C1 segment of cervical spinal cord (tissue), 14 donors: Measurements from ENCODE around the gene SLC25A45.
"Not testable (repeated sequence)": the region's sequence is repeated elsewhere in the genome, so short reads cannot be mapped to it uniquely, and the experiment has no call there.

Source experiments
- DNase-seq, 14 donors: peaks; one replicate each; lab custom pipeline; 2025; lab: John Stamatoyannopoulos, UW

The SLC25A45 gene

GRCh38 chr11:65421794-65422632 is 39.6 kb upstream of the SLC25A45 start:
- DNase-seq = peak; percentile 87 to 99 (median 94)

DNA sequence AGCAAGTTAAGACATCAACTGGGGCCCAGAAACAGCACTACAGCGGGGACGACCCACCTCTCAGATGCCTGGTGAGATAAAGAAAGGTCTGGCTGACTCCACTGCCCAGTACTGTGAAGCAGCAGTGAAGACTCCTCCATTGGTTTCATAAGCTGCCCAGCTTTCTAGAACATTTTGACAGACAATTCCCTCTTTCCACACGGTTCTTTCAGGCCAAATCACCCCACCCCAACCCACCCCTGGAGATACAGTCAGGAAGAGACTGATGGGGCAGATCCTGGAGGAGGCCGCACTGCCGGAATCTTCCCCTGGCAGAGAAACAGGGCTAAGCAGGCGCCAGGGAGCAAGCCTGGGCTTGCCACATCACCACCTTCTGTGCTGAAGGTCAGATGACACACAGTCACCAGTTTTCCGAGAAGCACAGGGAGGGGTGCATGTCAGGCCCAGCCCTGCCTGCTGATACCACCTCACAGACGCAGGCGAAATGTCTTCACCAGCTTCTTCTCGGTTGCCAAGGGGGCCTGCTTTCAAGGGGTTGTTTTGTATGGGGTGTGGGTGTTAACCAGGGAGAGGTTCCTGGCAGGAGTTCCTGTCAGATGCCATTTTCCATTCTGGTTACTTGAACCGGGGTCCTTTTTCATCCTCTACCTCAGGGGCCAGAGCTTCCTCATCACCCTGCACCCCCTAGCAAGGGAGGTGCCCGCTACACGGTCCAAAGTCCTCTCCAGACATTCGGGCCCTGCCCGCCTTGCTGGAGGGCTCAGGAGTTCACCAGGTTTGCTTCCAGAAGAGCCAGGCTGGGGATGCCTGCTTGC is 38.7 kb upstream of the SLC25A45 start:
- peak; percentile 47 to 98 (median 89) for DNase-seq

- DNase-seq = no peak
Measured at GRCh38 chr11:65420506-65420905, 38.1 kb upstream of the SLC25A45 start.

DNA sequence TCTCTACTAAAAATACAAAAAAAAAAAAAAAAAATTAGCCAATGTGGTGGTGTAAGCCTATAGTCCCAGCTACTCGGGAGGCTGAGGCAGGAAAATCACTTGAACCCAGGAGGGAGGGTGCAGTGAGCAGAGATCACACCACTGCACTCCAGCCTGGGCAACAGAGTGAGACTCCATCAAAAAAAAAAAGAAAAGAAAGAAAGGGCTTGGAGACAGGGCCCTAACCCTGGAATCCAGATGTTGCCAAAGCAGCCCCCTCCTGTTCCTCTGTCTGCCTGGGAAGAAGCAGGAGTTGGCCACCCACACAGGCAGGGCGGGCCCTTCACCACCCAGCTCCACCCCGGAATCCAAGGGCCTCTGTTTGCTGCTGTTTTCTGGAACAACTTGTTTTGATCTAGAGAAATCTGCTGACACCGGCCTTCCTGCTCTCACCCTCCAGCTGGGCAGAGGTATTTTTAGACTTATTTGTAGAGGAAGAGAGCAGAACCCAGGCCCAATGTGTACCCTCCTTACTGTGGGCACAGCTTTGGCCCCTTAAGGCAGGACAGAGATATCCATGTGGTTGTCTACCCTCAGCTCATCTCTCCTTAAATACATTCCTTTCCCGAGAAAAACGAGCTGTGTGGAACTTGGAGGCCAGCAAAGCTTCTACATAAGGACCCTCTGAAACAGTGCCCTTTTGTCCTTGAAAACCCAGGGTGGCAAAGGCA is 37.5 kb upstream of the SLC25A45 start:
- DNase-seq = peak in 12 of 14 donors; percentile 59 to 90 (median 78)

GRCh38 chr11:65419460-65419771 is 37.0 kb upstream of the SLC25A45 start:
- peak in 1 of 14 donors; percentile 79 for DNase-seq

GRCh38 chr11:65418681-65419459 is 36.4 kb upstream of the SLC25A45 start:
- DNase-seq = peak in 13 of 14 donors; percentile 73 to 96 (median 93)

DNA sequence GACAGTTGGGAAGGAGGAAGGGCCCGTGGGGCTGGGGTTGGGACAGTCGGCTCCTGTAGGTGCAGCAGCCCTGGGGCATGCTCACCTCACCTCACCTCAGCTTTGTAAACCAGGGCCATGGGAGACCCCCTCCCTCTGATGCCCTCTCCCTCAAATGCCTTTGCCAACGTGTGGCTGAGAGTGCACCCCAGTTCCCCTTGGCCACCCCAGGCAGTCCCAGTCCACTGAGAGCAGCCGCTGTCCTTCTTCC is 35.9 kb upstream of the SLC25A45 start:
- no peak for DNase-seq

DNA sequence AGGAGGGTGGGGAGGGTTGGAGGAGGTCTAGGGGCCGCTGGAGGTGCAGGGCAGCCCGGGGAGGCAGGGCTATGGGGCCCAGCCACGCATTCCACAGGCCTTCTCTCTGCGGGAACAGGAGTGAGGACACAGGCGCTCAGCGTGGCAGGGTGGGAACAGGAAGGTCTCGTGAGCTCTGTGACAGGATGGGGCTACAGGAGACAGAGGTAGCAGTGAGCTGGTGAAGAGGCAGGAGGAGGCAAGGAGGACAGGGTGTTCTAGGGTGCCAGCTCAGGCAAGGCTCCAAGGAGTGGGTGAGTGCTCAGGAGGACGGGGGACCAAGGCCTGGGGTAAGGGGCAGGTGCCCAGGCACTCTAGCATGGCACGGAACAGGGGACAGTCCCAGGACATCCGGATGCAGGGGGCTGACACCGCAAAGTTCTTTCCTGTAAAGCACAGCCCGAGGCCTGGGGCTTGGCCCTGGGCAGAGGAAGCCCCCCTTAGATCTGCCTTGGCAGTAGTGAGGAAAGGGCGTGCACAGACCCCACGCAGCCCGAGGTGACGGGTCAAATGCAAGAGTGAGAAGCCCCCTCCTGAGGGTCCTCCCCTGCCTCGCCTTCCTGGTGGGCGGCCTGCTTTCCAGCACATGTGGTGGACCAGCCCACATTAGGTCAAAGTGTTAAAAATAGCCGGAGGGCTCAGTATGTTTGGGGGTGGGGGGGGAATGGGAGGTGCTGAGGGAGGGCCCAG is 35.4 kb upstream of the SLC25A45 start:
- peak in 3 of 14 donors; percentile 36 to 62 (median 38) for DNase-seq

DNA sequence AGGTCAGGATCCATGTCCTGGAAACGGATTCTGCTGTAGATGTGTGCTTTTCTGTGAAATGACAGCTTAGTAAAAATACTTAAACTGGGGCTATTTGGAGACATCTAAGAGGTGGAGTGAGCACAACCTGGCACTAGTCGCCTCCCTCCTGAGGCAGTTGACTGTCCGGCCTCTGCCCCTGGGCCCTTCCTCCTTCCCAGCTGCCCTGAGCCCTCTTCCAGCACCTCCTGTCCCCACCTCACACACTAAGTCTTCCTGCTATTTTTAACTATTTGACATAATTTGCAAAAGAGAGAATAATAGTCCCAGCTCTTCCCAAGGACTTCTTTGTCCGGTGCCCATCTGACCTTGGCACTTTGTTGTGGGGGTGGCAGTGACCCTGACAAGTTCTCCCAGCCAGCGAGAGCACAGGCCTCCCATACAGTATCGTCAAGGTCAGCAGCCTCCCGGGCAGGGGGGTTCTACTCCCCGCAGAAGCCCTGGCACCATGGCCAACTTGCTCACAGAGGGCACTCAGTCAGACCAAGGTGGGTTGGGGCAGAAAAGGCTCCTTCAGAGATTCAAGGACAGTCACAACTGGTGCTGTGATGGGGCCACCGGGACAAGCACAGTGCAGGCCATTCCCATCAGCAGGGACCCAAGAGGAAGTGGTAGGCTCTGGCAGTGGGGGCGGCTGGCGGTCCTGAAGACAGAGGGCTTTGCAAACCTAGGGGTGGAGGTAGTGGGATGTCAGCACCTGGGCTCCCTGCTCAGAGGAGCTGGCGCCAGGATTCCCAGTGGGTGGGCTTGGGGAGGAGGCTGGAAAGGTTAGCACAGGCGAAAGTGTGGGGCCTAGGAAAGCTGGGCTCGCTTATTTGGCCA is 34.6 kb upstream of the SLC25A45 start:
- DNase-seq = peak in 6 of 14 donors; percentile 41 to 62 (median 50)

GRCh38 chr11:65416341-65416824 is 33.9 kb upstream of the SLC25A45 start:
- DNase-seq = peak in 13 of 14 donors; percentile 71 to 92 (median 85)

DNA sequence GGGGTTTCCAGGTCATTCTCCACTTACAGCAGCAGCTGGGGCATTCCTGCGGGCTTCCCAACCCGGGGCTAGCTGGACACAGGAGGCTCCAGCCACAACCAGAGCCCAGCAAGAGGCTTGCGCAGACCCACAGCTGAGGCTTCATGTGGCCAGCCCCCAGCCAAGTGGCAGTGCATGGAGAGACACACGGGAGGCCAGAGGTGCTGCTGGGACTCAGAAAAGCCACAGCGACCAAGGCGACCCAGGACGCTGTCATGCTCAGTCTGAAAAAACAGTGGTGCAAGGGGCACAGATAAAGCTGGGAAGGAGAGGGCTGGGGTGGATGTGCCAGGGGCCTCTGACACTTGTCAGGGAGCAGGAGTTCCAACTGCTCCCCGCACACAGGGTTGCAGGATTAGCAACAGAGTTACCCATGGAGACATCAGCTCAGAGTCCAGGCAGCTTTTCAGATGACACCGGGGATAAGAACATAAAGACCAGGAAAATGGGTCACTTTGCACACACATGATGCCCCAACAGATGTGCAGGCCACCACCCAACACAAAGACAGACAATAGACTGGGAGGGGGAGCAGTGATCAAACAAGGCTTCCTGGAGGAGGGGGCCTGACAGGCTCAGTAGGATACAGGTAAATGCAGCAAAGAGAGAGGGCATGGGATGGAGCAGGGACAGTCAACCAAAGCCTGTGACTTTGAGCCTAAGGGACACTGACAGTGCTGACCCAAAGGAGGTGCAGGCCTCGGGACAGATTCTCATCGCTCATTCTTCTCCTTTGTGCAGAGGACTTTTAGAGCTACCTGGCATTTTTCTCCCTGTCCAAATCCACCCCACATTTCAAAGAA is 33.3 kb upstream of the SLC25A45 start:
- no peak for DNase-seq

- DNase-seq = no peak
Measured at GRCh38 chr11:65414776-65415498, 32.5 kb upstream of the SLC25A45 start.

DNA sequence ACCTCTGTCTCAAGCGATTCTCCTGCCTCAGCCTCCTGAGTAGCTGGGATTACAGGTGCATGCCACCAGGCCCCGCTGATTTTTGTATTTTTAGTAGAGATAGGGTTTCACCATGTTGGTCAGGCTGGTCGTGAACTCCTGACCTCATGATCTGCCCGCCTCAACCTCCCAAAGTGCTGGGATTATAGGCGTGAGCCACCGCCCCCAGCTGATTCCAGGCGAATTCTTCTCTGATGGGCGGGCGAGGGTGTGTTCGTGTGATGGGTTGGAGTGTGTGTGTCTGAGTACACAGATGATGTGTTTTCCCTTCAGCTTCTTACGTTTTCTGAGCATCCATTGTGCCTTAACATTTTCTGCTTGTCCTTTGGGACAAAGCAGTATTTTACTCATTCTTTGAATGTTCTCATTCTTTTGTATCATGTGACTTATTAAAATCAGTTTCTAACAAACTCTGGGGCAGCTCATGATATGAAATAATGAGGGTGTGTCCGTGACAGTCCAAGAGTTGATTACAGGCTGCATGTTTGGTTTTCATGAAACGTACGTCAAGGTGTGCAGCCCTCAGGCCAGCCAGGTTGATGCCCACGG is 30.7 kb upstream of the SLC25A45 start:
- not testable (repeated sequence) for DNase-seq

DNA sequence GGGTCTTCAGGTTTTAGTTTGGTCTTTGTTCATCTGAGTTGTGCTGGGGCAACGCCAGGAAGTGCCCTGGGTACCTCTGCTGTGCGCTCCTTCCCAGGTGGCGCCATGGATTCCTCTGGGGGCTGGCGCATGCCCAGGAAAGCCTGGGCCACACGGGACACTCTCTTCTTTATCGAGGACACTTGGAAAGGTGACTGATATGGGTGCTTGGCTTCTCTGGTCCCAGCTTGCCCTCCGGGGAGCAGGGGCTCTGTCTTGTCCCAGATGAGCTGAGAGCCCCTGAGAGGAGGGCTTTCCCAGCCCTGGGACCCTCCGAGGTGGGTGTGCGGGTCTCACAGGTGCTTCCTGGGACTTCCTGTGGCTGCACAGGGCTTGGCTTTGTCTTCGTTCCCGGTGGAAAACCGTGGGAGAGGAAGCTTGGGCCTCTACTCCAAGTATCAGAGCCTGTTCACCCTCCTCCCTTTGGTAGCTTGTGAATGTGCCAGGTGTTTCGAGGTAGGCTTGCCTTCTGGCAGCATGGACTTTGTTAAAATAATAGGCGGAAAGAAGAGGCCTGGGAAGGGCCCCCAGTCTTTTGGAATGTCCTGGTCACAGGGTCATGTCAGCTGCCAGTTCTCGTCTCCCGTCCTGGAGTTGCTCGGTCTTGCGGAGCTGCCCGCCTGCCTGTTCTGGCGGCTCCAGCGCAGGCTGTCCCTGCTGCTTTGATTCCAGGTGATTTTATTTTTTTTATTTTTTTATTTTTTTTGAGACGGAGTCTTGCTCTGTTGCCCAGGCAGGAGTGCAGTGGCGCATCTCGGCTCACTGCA is 30.0 kb upstream of the SLC25A45 start:
- DNase-seq = no peak

DNA sequence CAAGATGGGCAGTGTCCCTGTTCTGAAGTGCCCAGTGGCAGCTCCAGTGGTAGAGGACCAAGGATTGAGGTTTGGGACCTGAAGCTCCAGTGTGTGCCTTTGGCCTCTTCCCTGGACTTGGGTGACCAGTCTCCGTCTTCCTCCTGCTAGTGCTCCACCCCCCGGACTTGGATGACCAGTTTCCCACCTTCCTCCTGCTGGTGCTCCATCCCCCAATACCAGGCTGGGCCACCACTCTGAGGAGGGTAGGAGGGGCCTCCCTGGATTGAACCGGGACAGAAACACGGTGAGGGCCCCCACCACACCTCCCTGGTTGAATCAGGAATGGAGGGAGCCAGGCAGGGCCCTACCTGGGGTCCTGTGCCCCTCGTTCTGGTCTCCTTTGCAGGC is 29.2 kb upstream of the SLC25A45 start:
- DNase-seq = no peak

- no peak for DNase-seq
Measured at GRCh38 chr11:65410936-65411680, 28.7 kb upstream of the SLC25A45 start.
